KOPT-K1 (cell line): Measurements from ENCODE around the gene CLRN3.

Source experiments
- H3K27ac ChIP-seq: fragments of 200-600 bp; sonication (generic); 2 replicates; pipeline ENCODE4 v1.5.1; 2016; ENCODE audit warnings: antibody characterized with exemption, mild to moderate bottlenecking, low read depth, low read length; ENCODE audit not compliant: poor library complexity, severe bottlenecking
- H3K36me3 ChIP-seq: fragments of 200-600 bp; sonication (generic); 2 replicates; pipeline ENCODE4 v1.5.1; 2017; ENCODE audit warnings: antibody characterized with exemption, mild to moderate bottlenecking, low read length, moderate library complexity; ENCODE audit not compliant: insufficient read depth
- H3K9me3 ChIP-seq: fragments of 200-600 bp; sonication (generic); 2 replicates; pipeline ENCODE4 v1.5.1; 2017; ENCODE audit warnings: antibody characterized with exemption, low read length, mild to moderate bottlenecking; ENCODE audit not compliant: insufficient read depth, poor library complexity, severe bottlenecking

Gene CLRN3

DNA sequence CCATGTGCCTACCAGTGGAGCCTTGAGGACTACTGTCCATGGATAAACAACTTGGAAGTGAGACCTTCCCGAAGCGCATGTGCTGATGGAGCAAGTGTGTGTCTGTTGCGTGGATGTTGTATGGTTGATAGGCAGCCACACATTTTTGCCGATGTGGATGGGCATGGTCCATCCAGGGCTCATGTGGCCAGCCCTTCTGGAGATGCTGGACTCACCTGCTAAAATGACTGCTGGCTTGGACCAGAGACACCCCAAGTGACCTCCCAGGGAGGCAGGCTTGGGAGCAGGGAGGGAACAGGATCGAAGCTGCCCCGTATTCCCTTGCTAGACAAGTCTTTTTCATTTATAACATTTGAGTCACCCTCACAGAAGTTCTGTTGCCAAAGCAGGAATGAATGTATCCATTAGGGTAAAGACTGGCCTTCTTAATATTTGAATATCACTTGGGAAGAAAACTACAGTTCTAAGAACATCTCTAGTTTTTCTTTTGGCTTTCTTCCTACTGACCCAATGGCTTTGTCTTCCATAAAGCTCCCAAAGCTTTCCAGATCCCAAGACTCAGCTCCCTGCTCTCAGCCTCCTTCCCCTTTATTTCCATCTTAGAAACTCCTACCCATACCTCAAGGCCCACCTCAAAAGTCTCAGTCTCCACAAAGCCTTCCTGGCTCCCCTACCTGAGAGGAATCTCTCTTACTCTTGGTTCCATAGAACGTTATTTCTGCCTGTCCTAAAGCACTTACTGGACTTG, 17.1 kb upstream of the CLRN3 start:
- Histone ChIP-seq H3K27ac (no peak overlapping the region), H3K9me3 (no peaks in the 10 kb centered on the region), H3K36me3 (no peaks in the 10 kb centered on the region)

DNA sequence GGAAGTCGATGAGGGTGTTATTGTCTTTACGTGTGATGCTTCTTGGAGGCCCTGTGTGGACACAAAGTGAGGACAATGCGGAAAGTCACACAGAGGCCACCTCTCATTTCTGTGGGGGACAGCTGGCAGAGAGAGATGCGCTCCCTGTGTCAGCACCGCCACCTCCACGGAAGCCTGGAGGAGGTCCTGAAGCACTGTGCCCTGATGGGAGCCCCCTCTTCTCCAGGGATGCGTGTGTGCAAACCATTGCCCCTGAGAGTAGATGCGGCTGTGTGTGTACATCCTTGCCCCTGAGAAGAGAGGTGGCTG, 16.2 kb upstream of the CLRN3 start:
- no peak overlapping the region for H3K27ac ChIP-seq

GRCh38 chr10:127908106-127908958, 15.6 kb upstream of the CLRN3 start:
- Histone ChIP-seq H3K27ac (no peak overlapping the region), H3K36me3 (no peaks in the 10 kb centered on the region), H3K9me3 (peaks cover 6% of the 10 kb centered on the region)

More for the DNA sequence above, 16.2 kb upstream of the CLRN3 start:
- Histone ChIP-seq H3K36me3 (no peaks in the 10 kb centered on the region), H3K9me3 (peaks cover 3% of the 10 kb centered on the region)

- Histone ChIP-seq H3K9me3 (peaks cover 6% of the 10 kb centered on the region), H3K36me3 (no peaks in the 10 kb centered on the region), H3K27ac (no peak overlapping the region)
These were observed 14.8 kb upstream of the CLRN3 start for GRCh38 chr10:127907411-127908105.

- H3K36me3 ChIP-seq: no peaks in the 10 kb centered on the region
- H3K9me3 ChIP-seq: peaks cover 6% of the 10 kb centered on the region
- H3K27ac ChIP-seq: no peak within 1 kb of the TSS
These were observed 14.0 kb upstream of the CLRN3 start, which contains the start of gene PTPRE for GRCh38 chr10:127906548-127907377. Gene PTPRE, plus strand, starts transcription at chr10:127907103. Its CDS starts 133,779 bp downstream, at chr10:128040882.

DNA sequence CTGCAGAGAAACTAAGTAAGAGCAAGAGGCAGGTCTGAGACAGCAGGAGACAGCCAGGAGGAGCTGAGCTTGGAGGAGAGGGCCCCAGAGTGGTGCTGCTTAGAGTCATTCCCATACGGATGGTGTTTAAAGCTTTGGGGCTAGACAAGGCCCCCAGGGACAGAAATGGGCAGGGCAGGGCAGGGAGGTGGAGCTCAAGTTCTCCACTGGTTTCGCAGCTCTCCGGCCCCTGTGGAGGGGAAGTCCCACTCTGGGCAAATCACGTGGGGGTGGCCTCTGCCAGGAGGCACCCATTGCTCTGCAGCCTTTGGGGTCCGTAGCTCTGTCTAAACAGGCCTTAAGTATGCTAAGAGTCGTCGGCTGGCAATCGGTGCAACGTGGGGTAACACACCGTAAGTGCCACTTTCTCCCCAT, 13.1 kb upstream of the CLRN3 start:
- H3K36me3 ChIP-seq: no peaks in the 10 kb centered on the region
- peaks cover 6% of the 10 kb centered on the region for H3K9me3 ChIP-seq
- no peak overlapping the region for H3K27ac ChIP-seq

DNA sequence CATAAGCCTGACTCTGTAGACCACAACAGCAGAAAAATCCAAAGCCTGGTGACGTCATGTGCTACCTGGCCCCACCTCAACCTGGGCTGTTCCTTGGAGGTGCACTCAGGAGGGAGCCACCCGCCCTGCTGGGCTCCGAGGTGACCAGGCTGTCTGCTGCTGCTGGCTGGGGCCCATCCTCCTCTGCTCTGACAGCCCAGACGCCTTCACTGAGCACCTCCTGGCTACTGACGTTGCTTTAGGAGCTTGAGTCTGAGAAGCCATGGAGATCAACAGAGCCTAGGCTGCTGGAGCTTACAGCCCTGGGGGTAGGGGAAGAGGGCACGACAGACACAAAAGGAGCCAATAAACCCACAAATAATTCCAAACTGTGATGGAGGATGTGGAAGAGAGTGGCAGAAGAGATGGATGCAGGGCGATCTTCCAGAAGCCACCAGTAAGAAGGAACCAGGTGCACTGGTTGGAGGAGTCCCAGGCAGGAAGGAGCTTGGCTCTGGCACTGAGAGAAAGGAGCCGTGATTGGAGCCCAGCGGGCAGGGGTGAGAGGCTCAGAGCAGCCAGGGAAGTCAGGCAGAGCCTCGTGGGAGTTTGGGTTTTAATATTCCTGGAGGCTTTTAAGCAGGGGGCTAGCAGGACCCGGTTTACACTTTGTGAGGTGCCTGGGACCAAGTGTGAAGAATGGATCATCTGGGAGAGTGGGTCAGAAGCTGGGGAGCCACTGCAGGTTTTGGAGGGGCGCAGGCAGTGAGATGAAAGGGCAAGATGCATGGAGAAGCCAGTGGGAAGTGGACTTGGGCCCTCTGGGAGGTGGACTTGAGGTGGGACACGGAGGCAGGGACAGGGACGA, 12.5 kb upstream of the CLRN3 start:
- H3K9me3 ChIP-seq: peaks cover 6% of the 10 kb centered on the region
- no peak overlapping the region for H3K27ac ChIP-seq
- H3K36me3 ChIP-seq: no peaks in the 10 kb centered on the region

- H3K36me3 ChIP-seq: no peaks in the 10 kb centered on the region
- no peak overlapping the region for H3K27ac ChIP-seq
- H3K9me3 ChIP-seq: peaks cover 6% of the 10 kb centered on the region
These were observed 11.7 kb upstream of the CLRN3 start for GRCh38 chr10:127904311-127905000.

DNA sequence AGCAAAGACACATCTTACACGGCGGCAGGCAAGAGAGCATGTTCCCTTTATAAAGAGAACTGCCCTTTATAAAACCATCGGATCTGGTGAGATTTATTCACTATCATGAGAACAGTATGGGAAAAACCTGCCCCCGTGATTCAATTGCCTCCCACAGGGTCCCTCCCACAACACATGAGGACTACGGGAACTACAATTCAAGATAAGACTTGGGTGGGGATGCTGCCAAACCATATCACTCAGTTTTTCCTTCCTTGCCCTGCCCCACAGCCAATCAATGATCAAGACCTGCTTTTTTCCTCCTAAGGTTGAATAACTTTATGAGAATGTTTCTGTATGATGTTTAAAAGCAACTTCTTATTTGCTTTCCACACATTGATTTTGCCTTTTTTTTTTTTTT, 11.0 kb upstream of the CLRN3 start:
- Histone ChIP-seq H3K36me3 (no peaks in the 10 kb centered on the region), H3K27ac (no peak overlapping the region), H3K9me3 (peaks cover 6% of the 10 kb centered on the region)

- H3K9me3 ChIP-seq: peaks cover 13% of the 10 kb centered on the region
- H3K36me3 ChIP-seq: no peaks in the 10 kb centered on the region
- no peak overlapping the region for H3K27ac ChIP-seq
These were observed 7.1 kb upstream of the CLRN3 start for GRCh38 chr10:127899766-127900387.

DNA sequence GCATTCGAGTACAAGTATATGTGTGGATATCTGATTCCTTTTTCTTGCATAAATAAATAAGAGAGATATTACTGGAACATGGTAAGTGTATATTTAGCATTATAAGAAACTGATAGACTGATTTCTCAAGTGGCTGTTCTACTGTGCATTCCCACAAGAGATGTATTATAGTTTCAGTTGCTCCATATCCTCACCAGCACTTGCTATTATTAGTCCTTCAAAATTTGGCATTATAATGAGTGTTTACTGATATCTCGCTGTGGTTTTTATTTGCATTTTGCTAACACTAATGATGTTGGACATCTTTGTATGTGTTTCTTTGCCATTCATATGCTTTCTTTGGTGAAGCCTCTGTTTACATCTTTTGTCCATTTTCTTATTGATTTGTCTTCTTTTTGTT, 4.4 kb upstream of the CLRN3 start:
- no peaks in the 10 kb centered on the region for H3K36me3 ChIP-seq
- peaks cover 7% of the 10 kb centered on the region for H3K9me3 ChIP-seq
- no peak overlapping the region for H3K27ac ChIP-seq

DNA sequence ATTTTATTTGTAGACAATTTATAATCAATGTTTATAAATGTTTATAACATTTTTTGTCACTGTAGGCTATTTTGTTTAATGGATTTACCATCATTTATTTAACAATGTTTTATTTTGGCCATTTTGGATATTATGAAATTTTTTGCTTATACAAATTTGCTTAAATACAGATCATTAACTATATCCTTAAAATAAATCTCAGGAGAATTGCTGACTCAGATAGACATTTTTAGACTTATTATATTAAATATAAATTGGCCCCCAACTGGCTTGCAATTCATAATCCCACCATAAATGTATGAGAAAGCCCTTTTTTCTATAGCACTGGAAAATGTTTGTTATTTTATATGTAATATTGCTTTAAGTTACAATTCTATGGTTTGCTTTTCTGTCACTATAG, 3.8 kb upstream of the CLRN3 start:
- Histone ChIP-seq H3K36me3 (no peaks in the 10 kb centered on the region), H3K9me3 (peaks cover 7% of the 10 kb centered on the region), H3K27ac (no peak overlapping the region)

- H3K27ac ChIP-seq: no peak overlapping the region
- H3K9me3 ChIP-seq: peaks cover 7% of the 10 kb centered on the region
- H3K36me3 ChIP-seq: no peaks in the 10 kb centered on the region
These were observed 1.4 kb upstream of the CLRN3 start for GRCh38 chr10:127894146-127894545.
